GM21360 (cell line): ENCODE results near the gene CRTAC1.

Experiments
- ATAC-seq: cut with Tn5 transposase; IDR thresholded peaks from one replicate; pipeline ENCODE4 v1.9.1; 2021; ENCODE audit warnings: mild to moderate bottlenecking, moderate library complexity; ENCODE audit not compliant: unreplicated experiment

Gene CRTAC1

GRCh38 chr10:98030991-98031431 lies 590 bp upstream of the CRTAC1 start:
- ATAC-seq: no peak

DNA sequence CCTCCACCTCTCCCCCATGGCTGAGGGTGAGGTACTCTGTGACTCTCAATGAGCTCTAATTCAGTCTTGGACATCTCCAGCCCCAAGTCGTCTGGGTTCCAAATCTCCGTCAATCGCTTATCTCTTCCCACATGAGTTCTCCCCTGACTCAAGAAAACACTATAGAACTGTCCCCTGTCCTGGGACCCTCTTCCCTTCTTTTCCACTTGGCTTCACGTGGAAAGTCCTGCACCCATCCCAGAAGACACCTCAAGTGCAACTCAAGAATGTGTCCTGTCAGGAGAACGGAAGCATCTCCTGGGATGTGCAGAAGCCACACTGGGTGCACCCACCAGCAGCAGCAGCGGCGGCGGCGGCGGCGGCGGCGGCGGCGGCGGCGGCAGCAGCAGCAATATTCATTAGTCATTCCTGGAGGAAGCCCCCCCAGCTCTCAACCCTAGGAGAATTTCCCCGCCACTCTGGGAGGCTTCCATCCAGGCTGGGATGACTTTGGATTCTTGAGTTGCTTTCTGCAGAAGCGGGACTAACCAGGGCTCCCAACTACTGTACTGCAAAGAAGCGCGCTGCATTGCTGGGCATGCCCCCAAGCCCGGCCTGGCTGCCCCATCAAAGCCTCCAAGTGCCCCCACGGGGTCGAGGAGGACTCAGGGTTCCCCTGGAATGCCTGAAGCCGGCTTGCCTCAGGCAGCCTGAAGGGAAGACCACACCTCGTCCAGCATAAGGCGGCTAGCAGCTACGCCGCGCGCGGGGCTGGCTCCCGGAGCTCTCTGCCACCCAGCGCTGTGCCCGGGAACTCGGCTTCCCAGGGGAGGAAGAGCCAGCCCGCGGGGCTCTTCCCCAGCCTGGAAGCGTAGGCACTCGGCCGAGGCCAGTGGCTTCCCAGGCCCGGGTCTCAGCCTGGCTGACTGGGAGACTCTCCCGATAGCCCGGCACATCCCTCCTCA lies 1.0 kb downstream of the CRTAC1 start:
- no peak for ATAC-seq

- ATAC-seq: peak; percentile 62
These were observed 2.2 kb downstream of the CRTAC1 start for GRCh38 chr10:98028168-98028770.

GRCh38 chr10:98023024-98023423 lies 7.4 kb downstream of the CRTAC1 start:
- no peak for ATAC-seq

GRCh38 chr10:98020784-98021183 lies 9.6 kb downstream of the CRTAC1 start:
- ATAC-seq: no peak

- no peak for ATAC-seq
These were observed 10.2 kb downstream of the CRTAC1 start for GRCh38 chr10:98020254-98020653.

DNA sequence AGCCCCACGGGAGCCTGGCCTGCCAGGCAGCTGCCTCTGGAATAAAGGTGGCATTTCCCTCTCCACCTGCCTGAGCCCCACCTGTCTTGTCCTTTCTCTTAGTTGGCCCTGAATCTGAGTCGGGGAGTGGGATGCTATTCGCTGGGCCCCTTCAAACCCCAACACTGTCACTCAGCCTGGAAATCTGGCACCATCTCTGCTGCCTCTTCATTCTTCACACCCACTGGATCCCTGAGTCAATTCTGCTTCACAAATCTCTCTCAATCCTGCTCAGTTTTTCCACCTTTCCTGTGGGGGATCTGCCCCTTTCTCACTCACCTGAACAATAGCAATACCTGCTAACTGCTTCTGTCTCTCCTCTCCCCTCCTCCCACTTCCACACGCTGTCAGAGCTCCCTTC lies 10.6 kb downstream of the CRTAC1 start:
- no peak for ATAC-seq

GRCh38 chr10:98016772-98017475 lies 13.5 kb downstream of the CRTAC1 start:
- ATAC-seq: no peak

DNA sequence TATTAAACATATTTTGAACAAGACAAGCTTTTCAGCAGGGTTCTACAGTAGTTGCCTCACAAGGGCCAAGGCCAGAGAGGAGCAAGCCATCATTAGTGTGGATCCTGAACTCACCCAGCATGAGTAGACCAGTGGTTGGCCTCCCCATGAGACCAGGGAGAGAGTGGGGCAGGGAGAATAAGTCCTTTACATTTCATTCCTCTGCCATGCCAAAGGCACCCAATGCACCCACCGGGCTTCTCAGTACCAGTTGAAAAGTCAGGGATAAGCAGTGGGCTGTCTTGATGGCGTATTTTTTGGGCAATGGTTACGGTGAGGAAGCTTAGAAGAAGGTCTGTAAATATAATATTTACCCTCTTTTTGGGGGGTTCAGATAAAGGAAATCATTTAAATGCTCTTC lies 16.6 kb downstream of the CRTAC1 start:
- no peak for ATAC-seq

GRCh38 chr10:98013122-98013521 lies 17.3 kb downstream of the CRTAC1 start:
- ATAC-seq: no peak

DNA sequence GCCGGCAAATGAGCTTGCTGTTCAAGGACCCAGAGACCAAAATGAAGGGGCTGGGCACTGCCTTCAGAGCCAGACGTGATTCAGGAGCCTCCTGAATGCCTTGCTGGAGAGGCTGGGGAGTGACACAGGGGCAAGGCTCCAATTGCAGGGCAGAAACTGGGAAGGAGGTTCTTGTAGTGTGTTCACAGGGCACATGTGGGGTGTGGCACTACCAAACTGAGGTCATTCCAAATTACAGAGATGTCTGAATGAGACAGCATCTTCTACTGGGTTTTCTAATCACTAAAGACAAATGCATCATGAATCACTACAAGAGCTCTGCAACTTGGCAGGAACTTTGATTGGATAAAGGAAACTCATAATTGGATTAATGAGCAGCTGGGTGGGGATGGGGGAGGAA lies 17.8 kb downstream of the CRTAC1 start:
- ATAC-seq: no peak

DNA sequence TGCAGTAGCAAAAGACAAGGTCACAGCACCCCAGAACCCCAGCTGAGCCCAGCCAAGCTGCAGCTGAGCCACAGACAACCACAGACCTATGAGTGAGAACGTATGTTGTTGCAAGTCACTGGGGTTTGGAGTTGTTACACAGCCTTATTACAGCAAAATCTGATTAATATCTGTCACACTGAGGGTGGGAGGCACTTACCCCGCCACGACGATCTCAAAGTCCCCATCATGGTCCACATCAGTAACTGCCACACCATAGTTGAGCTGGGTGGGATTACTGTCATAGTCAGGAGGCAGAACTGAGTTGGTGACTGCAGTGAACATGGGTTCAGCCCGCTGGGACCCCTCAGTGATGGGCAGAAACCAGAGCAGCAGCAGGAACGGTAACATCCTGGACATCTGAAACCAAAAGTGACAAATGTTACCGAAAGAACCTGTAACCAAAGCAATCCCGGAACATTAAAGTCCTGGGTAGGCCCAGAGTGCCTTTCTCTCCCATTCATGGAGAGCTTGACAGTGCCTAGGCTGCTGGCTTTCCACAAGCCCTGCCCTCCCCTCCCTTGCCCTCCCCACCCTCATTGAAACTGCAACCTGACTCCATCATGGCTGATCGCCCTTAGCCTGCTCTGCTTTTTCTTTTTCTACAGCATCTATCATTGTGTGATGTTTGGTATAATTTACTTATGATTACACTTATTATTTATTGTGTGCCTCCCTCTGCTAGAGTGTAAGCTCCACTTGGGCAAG lies 19.3 kb downstream of the CRTAC1 start:
- ATAC-seq: no peak

DNA sequence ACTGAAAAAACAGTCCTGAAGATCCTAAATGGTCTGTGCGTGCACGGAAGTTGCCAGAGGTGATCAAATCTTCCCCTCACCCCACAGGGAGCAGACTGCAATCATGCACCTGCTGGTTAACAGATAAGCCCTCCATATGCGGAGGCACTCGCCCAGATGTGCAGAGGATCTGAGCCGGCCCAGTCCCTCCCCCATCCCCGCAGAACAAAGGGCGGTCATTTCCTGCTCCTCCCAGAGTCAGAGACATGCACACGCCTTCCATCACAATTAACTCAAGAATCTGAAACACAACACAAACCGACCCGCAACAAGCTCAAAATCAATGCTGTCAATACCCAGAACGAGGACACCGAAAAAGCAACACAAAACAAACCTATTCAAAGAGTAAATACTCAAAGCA lies 24.2 kb downstream of the CRTAC1 start:
- ATAC-seq: no peak

DNA sequence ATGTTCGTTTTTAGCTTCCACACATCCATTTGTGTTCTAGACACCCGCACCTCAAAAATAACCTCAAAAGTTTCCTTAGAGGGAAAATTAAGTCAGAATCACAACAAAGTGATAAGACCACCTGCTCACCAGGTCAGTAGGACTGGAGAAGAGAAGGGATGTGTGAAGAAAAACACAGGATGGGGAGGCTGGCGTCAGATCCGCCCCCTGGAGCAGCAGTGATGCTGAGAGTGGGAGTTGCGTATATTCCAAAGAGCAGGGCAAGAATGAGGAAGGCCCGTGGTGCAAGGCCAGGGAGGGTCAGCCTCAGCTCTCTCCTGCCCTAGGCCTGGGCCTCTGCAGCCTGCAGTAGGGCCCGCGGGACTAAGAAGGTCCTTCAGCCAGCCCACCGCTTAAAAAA lies 28.7 kb downstream of the CRTAC1 start:
- ATAC-seq: no peak

GRCh38 chr10:98000346-98000745 lies 30.1 kb downstream of the CRTAC1 start:
- no peak for ATAC-seq

DNA sequence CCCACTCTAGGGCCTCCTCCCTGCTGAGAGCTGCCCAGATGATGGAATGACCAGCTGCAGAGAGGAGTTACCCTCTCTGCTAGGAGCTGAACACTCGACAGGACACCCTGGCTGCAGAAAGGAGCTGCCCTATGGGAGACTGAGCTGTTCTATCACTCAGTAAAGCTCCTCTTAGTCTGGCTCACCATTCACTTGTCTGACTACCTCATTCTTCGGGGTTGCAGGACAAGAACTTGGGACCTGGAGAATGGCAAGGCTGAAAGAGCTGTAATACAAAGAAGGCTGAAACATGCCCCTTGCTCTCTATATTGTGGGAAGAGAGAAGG lies 30.5 kb downstream of the CRTAC1 start:
- no peak for ATAC-seq

- no peak for ATAC-seq
These were observed 31.1 kb downstream of the CRTAC1 start for GRCh38 chr10:97999066-97999922.

DNA sequence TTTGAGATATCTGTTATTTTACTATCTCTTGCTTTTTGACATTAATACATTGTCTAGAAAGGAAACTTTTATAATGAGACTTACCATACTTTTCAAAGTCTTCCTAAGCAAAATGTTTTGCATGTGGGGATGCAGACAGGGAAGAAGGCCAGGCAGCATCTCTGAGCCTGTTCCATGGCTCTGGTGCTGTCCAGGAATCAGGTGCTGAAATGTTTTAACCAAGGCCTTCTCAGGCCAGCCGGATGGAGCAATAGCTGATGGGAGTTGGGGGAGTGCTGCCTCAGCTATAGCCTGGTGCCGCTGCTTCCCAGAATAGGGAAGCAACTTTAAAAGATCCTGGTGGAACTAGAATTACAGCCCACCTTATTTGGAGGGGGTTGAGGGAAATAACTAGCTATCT lies 38.5 kb downstream of the CRTAC1 start:
- ATAC-seq: no peak

DNA sequence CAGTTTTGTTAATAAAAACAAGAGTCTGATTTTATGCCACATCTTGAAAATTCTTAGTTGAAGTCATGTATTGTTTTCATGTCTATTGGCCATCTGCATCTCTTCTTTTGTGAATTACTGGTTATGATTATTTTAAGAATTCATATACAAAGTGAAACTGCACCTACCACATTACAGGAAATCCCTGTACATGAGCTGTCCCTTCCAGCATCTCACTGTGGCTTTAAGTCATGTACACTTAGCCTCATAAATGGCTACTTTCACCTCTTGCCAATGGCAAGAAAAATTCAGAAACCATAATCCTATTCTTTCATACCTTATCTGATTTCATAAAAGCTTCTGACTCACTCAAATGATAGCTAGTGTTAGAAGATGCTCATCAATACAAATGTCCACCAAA lies 48.6 kb downstream of the CRTAC1 start:
- no peak for ATAC-seq

DNA sequence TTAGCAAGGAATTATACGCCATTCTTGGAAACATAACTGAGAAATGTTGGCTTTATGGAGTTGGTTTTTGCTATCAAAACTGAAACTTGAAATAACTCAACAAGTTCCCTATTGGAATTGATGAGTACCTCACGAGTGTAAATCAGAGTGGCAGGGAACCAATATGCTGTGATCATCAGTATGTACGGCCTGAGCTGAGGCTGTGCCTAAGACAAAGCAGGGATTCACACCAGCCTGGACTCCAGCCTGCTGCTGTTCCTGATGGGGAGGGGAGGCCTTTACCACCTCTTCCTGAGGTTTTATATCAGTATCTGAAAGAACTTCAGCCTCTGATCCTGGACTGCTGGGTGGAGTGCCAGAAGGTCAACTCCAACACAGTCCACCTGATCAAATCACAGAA lies 52.7 kb downstream of the CRTAC1 start:
- ATAC-seq: no peak
